Measurements from ENCODE around the gene IER2.

DNA sequence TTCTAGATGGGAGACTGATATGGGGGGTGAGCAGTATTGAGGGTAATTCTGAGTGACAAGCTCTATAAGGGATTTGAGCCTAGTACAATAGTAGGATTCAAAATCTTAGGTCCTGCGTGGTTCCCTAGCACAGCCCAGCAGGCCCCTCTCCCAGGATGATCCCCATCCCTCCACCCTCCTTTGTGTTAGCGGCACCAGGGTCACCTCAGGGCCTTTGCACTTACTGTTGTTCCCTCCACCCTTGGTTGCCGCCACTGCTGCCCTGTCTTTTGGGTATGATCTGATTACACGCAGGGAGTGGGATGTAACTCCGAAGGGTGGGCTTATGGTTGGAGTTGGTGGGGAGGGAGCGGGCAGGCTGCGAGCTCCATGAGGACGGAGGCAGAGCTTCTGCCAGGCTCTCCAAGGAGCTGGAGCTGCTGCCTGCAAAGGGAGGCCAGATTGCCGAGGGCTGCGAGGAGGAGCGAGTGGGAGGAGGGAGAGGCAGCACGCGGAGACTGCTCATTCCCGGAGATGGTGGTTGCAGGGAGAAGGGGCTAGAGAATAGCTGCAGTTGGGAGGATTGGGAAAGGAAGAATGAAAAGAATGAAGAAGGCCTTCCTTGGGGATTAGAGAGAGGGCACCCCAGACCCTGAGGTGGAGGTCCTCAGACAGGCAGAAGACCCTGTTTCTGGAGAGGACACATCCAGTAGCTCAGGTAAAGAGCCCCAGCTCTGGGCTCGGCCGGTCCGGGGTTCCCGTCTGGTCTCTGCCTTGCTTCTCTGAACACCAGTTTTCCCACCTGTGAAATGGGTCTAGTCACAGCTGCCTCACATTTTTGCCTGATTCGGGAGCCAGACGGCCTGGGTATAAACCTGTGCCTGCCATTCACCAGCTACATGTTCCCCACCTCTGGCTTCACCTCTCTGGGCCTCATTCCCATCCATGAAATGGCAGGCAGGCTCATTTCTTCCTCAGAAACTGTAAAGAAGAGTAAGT, 26.9 kb upstream of the IER2 start:
- TF ChIP-seq, protein P1, sequence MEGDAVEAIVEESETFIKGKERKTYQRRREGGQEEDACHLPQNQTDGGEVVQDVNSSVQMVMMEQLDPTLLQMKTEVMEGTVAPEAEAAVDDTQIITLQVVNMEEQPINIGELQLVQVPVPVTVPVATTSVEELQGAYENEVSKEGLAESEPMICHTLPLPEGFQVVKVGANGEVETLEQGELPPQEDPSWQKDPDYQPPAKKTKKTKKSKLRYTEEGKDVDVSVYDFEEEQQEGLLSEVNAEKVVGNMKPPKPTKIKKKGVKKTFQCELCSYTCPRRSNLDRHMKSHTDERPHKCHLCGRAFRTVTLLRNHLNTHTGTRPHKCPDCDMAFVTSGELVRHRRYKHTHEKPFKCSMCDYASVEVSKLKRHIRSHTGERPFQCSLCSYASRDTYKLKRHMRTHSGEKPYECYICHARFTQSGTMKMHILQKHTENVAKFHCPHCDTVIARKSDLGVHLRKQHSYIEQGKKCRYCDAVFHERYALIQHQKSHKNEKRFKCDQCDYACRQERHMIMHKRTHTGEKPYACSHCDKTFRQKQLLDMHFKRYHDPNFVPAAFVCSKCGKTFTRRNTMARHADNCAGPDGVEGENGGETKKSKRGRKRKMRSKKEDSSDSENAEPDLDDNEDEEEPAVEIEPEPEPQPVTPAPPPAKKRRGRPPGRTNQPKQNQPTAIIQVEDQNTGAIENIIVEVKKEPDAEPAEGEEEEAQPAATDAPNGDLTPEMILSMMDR (conservative IDR thresholded peaks at IDR 0.05; ENCODE audit: low read depth, low read length): no peak
- TF ChIP-seq EZH2 (IDR thresholded peaks at IDR 0.05; ENCODE audit: borderline replicate concordance, low read depth, low read length, poor library complexity, severe bottlenecking): no peak
